ENCODE data around the gene IFFO2.

- TF ChIP-seq GATA3 (IDR thresholded peaks at IDR 0.05; ENCODE audit: low read depth, low read length) = no peak
- TF ChIP-seq GATA2 (IDR thresholded peaks at IDR 0.05; ENCODE audit: low read depth, low read length) = no peak
These were observed 72.6 kb downstream of the IFFO2 start for GRCh38 chr1:18883636-18884418.

Measured in SH-SY5Y (cell line).